Measurements from ENCODE around the gene FCN1.
"Not testable (repeated sequence)": the region's sequence is repeated elsewhere in the genome, so short reads cannot be mapped to it uniquely, and the experiment has no call there.

The FCN1 gene

GRCh38 chr9:134870746-134871662, 46.7 kb downstream of the FCN1 start:
- no peak for DNase-seq

- no peak for DNase-seq
Measured at GRCh38 chr9:134870301-134870694, 47.4 kb downstream of the FCN1 start.

GRCh38 chr9:134869554-134870300, 48.0 kb downstream of the FCN1 start:
- DNase-seq: no peak

DNA sequence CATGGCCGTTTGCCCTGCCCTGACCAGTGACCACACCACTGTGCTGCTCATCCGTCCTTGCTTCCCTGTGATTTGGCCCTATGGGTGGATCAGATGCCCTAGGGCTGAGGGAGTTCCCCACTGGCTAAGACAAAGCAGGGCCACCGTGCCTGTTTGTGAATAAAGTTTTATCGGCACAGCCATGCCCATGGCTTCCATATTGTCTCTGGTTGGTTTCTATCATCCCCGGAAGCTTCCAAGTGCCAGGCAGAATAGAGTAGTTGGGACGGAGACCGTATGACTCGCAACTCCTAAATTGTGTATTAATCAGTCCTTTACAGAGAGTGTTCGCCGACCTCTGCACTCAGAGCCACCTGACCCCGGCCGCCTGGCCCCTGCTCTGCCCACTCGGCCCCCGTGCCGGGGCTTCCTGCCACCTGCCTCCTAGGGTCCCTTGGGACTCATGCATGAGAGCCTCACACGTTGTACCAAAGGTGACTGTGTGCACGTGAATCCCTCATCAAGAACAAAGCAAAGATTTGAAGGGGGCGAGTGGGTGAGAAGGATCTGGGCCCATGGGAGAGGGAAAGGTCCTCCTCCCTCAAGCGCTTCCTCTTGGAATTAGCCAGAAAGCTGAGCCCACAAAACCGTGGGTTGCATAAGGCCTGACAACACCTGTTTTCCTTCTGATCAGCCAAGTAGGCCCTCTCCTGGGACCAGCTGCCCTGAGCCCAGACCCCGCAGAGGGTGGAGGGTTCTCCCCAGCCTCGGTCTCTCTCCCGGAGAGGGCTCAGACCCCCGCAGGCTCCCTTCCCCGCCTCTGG, 48.8 kb downstream of the FCN1 start:
- DNase-seq: no peak

DNA sequence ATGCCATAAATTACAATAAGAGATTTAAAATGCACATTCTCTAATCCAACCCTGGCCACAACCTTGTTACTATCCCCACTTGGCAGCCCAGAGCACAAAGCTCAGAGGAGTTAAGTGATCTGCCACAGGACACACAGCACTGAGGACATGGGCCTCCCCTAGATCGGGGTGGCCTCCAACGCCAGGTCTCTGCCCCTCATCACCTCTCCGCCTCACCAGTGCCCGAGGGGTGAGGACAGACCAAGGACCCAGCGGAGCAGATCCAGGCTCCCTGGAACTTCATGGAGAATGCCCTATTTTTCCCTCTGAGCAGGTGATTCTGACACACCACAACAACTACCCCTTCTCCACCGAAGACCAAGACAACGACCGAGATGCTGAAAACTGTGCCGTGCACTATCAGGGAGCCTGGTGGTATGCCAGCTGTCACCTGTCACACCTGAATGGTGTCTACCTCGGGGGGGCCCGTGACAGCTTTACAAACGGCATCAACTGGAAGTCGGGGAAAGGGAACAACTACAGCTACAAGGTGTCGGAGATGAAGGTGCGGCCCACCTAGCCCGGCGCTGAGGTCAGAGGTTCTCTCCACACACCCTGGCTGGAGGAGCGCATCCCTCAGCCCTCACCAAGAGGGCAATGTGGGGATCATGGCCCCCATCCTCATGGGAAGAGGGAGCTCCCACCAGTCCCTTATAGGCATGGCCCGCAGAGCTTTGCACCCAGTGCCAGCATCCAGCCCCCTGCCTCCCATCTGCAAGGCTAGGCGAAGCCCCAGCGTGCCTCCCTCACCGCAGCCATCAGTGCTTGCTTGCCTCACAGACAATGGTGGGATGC, 49.6 kb downstream of the FCN1 start:
- no peak for DNase-seq

DNA sequence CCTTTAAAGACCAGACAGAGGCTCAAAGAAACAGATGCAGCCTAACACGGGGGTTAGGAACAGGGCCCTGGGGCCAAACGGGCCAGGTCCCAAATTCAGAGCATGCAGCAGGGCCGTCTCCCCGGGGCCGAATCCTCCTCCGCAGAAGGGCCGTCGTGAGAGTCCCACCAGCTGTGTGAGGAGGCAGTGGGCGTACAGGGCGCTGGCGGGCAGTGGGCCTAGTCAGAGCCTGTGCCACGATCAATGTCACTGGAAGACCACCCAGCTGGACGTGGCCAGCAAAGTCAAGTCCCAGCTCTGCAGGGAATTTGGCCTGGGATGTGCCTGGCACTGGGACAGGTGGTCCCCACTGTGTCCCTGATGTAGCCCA, 52.9 kb downstream of the FCN1 start:
- no peak for DNase-seq

GRCh38 chr9:134863941-134864820, 53.5 kb downstream of the FCN1 start:
- DNase-seq: no peak

DNA sequence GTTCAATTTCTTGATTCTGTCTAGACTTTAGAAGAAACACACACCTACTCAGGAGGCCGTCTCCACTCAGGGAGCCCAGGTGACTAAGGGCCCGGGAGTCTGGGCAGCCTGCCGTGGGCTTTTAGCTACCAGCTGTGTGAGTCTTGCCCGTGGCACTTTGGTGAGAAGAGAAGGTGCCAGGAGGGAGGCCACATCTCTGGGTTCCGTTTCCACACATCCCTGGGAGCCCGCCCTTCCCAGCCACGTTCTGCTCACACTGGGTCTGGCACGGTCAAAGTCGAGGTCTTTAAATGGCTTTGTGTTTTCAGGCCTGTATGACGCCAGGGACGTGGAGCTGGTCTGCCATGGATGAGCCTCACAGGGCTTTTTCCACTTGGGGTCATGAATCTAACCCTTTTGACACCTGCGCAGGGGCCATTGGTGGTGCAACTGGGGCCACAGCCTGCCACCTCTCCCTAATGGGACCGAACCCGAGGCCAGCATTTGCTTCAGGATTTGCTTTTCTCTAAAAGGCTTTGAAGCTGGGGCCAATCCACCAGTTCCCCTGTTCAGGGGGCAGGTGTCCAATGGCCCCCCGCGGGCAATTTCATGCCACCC, 54.3 kb downstream of the FCN1 start:
- no peak for DNase-seq

DNA sequence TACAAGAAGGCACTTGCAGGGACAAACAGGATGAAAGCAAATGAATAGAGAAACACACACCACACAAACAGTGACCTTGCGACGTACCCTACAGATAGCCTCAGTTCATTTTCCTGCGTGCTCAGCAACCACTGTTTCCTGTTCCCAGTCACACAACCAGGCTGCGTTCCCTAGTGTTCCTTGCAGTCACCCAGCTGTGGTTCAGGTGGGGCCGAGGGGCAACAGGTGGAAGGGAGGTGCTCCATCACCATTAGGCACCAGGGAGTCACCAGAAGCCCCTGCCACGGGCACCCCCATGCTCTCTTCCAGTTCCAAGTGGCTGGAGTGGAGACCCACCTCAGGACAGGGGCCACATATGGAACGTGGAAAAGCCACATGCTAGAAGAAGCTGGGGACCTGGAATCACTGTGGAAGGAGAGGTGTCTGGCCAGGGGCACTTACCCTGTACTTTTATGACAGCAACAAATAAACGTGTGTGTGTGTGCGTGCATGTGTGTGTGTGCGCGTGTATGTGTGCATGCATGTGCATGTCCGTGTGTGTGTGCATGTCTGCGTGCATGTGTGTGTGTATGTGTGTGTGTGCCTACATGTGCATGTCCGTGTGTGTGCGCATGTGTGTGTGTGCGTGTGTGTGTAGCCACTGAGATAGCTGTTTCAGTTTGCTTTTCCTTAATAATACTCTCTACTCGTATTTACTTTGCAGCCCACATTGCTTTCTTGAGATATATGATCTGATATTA, 55.9 kb downstream of the FCN1 start:
- DNase-seq: no peak

DNA sequence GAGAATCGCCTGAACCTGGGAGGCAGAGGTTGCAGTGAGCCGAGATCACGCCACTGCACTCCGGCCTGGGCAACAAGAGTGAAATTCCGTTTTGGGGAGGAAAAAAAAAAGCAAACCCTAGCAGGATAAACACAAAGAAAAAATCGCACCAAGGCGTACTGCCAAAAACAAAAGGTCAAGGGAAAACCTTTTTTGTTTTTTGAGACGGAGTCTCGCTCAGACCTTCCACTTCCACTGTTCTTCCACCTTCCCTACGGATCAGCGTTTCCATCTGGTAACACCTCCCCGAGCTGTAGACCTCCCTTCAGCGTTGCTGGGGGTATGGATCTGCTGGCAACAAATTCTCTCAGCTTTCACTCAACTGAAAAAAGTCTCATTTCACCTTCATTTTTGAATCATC, 57.2 kb downstream of the FCN1 start:
- no peak for DNase-seq

GRCh38 chr9:134858051-134858841, 59.5 kb downstream of the FCN1 start:
- no peak for DNase-seq

- DNase-seq: not testable (repeated sequence)
Measured at GRCh38 chr9:134857451-134857850, 60.3 kb downstream of the FCN1 start.

DNA sequence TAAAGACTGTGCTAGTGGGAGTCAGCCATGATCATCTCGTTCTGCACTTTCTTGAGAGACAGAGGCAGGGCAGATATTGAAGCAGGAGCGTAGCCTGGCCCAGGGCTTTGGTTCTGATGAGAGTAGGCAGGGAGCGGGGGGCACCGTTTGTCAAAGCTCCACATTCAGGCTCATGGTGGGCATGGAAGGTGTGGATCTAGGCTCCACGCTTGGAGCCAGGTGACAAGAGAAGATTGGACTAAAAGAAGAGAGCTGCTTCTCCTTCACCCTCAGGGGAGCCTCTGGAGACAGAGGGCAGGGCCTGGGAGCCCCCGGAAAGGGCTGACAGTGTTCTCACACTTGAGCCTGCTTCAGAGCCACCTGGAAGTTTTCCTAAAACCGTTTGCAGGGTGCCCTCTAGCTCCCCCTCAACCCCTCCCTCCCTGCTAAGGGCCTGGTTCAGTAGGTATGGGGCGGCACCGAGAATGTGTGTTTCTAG, 61.8 kb downstream of the FCN1 start:
- DNase-seq: no peak
